ENCODE data around the gene CPNE5. TPM values are rescaled to one million over a fixed set of nuclear protein-coding genes. Genes with fewer than 3 reads are reported as not detected.

CPNE5 gene
- total and polyA plus RNA-seq, 9 of the 15 experiments (the other 6 are each of a cell fraction or from before 2014, with no cell fraction given), result 0.14 to 1.0 (median 0.46) TPM; not detected in 2

DNA sequence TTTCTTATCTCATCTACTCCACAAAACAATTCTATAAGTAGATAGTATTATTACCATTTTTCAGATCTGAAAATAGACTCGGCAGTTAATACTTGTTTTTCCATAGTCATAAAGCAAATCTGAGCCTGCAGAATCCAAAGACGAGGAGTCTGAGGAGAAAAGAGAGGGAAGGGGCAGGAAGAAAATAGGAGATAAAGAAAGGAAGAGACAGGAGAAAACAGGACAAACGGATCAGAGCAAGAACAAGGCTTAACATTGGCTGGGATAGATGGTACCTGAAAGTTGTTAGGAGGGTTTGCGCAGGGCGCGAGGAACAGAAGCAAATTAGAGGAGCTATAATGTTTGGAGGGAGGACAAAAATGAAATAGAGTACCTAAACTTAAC, 36.0 kb upstream of the CPNE5 start (continued):
- no peak for TF ChIP-seq ZBTB34 (CRISPR knock-in tag; IDR thresholded peaks at IDR 0.05)
- 0 out of 2 replicates have a peak, but pooled peaks have one; percentile 26 for TF ChIP-seq ILF3 (IDR thresholded peaks at IDR 0.05; ENCODE audit: borderline replicate concordance)
- TF ChIP-seq, protein P1, sequence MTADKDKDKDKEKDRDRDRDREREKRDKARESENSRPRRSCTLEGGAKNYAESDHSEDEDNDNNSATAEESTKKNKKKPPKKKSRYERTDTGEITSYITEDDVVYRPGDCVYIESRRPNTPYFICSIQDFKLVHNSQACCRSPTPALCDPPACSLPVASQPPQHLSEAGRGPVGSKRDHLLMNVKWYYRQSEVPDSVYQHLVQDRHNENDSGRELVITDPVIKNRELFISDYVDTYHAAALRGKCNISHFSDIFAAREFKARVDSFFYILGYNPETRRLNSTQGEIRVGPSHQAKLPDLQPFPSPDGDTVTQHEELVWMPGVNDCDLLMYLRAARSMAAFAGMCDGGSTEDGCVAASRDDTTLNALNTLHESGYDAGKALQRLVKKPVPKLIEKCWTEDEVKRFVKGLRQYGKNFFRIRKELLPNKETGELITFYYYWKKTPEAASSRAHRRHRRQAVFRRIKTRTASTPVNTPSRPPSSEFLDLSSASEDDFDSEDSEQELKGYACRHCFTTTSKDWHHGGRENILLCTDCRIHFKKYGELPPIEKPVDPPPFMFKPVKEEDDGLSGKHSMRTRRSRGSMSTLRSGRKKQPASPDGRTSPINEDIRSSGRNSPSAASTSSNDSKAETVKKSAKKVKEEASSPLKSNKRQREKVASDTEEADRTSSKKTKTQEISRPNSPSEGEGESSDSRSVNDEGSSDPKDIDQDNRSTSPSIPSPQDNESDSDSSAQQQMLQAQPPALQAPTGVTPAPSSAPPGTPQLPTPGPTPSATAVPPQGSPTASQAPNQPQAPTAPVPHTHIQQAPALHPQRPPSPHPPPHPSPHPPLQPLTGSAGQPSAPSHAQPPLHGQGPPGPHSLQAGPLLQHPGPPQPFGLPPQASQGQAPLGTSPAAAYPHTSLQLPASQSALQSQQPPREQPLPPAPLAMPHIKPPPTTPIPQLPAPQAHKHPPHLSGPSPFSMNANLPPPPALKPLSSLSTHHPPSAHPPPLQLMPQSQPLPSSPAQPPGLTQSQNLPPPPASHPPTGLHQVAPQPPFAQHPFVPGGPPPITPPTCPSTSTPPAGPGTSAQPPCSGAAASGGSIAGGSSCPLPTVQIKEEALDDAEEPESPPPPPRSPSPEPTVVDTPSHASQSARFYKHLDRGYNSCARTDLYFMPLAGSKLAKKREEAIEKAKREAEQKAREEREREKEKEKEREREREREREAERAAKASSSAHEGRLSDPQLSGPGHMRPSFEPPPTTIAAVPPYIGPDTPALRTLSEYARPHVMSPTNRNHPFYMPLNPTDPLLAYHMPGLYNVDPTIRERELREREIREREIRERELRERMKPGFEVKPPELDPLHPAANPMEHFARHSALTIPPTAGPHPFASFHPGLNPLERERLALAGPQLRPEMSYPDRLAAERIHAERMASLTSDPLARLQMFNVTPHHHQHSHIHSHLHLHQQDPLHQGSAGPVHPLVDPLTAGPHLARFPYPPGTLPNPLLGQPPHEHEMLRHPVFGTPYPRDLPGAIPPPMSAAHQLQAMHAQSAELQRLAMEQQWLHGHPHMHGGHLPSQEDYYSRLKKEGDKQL (CRISPR knock-in tag; IDR thresholded peaks at IDR 0.05; ENCODE audit: borderline replicate concordance), result no peak
- 0 out of 2 replicates have a peak, but pooled peaks have one; percentile 48 for TF ChIP-seq HEY1 (CRISPR knock-in tag; IDR thresholded peaks at IDR 0.05; ENCODE audit: borderline replicate concordance)
- TF ChIP-seq ZNF140 (CRISPR knock-in tag; IDR thresholded peaks at IDR 0.05), result no peak
- no peak; the same call in 1 of the 2 replicates for TF ChIP-seq NR2C1 (IDR thresholded peaks at IDR 0.05)
- no peak for TF ChIP-seq NR2C1 (tag; IDR thresholded peaks at IDR 0.05)
- TF ChIP-seq, protein P2, sequence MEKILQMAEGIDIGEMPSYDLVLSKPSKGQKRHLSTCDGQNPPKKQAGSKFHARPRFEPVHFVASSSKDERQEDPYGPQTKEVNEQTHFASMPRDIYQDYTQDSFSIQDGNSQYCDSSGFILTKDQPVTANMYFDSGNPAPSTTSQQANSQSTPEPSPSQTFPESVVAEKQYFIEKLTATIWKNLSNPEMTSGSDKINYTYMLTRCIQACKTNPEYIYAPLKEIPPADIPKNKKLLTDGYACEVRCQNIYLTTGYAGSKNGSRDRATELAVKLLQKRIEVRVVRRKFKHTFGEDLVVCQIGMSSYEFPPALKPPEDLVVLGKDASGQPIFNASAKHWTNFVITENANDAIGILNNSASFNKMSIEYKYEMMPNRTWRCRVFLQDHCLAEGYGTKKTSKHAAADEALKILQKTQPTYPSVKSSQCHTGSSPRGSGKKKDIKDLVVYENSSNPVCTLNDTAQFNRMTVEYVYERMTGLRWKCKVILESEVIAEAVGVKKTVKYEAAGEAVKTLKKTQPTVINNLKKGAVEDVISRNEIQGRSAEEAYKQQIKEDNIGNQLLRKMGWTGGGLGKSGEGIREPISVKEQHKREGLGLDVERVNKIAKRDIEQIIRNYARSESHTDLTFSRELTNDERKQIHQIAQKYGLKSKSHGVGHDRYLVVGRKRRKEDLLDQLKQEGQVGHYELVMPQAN (IDR thresholded peaks at IDR 0.05; ENCODE audit: borderline replicate concordance), result 0 out of 2 replicates have a peak, but pooled peaks have one; percentile 12
- TF ChIP-seq NRF1 (conservative IDR thresholded peaks at IDR 0.05 in 1 of 2, IDR thresholded peaks at IDR 0.05 in 1 of 2), result peak in 1 of 2 experiments; percentile 7; a peak in 1 of 4 replicates
- no peak for TF ChIP-seq MBD1 (CRISPR knock-in tag; IDR thresholded peaks at IDR 0.05)
- TF ChIP-seq SMAD1 (IDR thresholded peaks at IDR 0.05; ENCODE audit: low read depth, low read length, partially characterized antibody), result no peak
- TF ChIP-seq MAFF (IDR thresholded peaks at IDR 0.05; ENCODE audit: low read length), result no peak
- TF ChIP-seq PHF20 (IDR thresholded peaks at IDR 0.05; ENCODE audit: partially characterized antibody), result no peak
- TF ChIP-seq CSDE1 (IDR thresholded peaks at IDR 0.05), result peak; percentile 29 to 42; a peak in 2 of 4 replicates
- peak; percentile 47; the same call in 1 of the 2 replicates for TF ChIP-seq SOX6 (IDR thresholded peaks at IDR 0.05)
